GM21367 (cell line): ENCODE results near the gene HAUS7.

Experiments
- ATAC-seq: cut with Tn5 transposase; IDR thresholded peaks from one replicate; pipeline ENCODE4 v1.9.1; 2021; ENCODE audit not compliant: unreplicated experiment

The HAUS7 gene

DNA sequence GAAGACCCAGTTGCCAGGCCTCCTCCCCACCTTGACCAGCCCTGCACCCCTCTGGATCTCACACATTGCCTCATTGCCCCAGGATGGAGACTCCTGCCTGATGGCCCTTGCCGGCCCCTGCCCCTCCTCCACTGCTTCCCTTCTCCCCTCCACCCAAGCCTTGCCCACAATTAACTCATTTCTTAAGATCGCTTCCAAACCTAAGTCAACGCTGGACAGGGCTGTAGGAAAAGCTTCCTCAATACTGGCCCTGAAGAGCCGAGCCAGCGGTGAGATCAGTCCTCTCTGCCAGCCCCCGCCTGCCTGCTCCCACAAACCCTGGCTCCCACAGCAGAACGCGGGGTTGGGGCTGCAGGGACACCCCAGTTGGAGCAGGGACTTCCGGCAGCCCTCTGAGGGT, 7.5 kb upstream of the HAUS7 start:
- ATAC-seq, result no peak

DNA sequence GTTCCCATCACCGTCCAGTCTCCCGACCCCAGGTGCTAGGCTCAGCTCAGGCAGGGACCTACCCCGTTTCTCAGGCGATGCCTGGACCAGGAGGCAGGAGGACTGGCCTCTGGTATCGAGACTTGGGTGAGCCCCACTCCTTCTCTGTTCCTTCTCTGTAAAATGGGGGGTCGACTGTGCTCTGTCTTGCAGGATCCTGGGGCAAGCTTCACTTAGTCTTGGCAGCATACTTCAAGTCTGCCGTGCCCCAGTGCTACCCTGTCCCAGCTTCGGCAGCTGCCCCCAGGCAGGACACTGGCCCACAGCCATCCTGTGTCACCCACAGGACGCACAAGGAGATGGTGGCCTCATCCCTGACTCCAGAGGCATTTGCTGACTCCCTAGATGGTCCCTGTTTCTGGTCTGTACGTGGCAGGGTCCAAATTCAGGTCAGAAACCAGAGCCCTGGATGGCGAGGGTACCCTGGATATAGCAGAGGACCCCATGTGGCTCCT, 7.0 kb upstream of the HAUS7 start:
- ATAC-seq, result no peak

DNA sequence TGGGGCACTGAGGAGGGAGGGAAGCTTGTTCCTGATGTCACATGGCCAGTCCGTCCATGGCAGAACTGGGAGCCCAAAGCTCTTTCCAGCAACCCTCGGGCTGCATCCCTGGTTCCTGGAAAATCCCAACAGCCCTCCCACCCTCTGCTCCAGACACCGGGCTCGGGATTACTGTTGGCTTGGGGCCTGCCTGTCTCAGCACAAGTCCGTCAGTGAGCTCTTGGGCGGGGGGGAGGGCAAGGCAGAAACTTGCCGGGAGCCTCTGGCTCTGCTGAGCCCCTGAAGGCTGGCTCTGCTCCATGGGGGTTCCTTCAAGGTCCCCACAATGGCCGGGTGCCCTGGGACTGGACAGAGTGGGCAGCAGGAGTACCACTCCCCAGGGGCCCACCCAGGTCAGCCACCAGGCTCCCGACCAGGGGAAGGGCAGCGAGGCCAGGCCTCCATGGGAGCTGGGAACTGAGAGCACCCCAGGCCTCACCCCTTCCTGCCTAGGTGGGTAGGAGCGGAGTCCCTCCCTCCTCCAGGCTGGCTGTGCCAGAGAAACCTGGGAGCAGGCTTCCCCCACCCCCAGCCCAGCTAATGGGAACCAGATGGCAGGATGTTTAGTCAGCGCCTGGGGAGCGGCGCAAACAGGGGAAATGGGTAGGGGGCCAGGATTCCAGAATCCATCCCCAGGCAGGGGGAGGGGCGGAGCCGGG, 6.4 kb upstream of the HAUS7 start:
- ATAC-seq, result no peak

DNA sequence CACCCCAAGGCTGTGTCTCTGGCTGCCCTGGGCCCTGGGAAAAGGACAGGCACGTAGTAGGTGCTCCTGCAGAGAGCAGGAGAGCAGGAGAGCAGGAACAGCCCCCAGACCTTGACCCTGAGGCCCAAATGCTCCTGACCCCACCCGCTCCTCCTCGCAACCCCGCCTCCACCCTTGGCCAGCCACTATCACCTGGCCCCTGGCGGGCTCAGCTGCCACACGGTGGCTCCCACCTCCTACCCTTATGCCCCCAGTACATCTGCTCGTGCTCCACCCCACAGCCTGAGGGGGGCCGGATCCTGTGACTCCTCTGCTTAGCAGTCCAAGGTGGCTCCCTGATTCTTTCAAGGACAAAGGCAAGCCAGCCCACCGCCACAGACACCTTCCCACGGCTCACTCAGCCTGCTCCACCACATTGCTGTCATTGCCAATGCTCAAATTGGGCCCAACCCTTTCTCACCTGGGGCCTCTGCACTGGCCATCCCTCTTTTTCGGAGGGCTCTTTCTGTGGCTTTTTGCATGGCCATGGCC, 5.4 kb upstream of the HAUS7 start:
- no peak for ATAC-seq

- ATAC-seq, result no peak
Measured at GRCh38 chrX:153475271-153475670, 4.9 kb upstream of the HAUS7 start.

DNA sequence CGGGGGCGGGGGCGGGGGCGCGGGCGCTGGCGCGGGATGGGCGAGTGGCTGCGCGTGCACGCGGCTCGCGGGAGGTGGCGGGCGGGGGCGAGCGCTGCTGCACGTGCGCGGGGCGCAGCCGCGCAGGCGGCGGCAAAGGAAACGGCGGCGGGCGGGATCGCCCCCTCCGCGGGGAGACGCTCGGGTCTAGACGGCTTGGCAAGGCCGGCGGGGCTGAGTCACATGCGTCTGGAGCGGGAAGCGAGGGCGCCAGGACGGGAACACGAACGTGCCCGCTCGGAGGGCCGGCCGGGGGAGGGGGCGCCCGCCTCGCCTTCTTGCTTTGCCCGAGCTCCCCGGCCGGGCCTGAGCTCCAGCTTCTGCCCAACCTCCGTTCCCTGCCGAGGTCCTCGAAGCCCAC, 4.3 kb upstream of the HAUS7 start:
- no peak for ATAC-seq

DNA sequence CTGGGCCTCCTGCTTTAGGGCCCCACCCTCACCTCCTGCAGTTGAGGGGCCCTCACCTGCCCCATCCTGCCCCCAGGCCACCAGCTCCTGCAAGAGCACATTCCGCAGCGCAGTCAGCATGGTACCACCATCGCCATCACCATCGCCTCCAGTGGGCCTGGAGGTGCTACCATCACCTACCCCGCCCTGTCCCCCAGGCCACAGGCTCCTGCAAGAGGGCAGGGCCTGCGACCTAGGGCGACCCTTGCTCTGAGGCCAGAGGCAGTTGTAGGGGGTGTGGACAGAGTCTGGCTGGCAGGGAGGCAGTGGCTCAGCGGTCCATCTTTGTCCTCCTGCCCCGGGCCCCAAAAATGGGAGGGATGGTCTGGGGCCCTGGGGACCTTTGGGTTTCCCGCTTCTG, 3.9 kb upstream of the HAUS7 start:
- no peak for ATAC-seq

DNA sequence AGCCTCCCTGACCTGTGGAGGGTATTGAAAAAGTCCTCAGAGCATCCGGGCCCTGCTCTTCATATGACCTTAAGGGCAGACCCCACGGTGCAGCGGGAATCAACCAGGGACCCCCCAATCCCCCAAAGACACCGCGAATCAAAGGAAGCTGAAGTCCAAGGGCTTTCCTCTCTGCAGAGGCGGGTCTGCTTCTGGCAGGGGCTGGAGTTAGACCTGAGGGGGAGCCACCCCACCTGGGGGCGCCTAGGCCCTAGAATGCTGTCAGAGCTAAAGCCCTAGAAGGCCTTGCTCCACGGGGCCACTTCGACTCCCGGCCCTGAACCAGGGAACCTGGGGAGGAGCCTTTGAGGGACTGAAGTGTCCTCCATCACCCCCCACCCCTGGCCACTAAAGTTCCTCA, 2.8 kb upstream of the HAUS7 start:
- no peak for ATAC-seq

GRCh38 chrX:153471663-153472280, 1.4 kb upstream of the HAUS7 start:
- no peak for ATAC-seq

DNA sequence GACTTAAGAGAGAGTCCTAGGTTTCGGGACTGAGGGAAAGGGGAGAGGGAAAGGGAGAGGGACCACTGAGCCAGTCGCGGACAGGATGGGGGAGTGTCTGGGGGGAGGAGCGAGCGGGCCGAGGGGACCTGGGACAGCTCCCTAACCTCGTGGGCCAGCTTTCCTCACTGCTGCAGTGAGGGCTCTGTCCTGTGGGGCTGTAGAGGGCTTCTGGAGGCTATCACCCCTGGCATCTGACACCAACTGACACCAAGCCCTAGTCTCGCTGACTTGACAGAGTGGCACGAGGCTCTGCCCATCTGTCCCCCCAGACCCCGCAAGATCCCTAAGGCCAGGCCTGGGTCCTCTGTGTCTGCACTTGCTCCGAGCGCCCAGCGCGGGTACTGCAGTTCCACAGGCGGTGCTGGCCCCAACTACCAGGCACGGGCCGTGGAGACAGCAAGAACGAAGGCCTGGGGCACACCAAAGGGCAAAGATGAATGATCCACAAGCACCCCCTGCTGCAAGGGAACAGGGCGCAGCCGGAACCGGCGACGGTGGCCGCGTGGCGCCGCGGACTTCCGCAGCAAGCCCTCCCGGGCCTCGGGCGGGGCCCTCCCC, 465 bp downstream of the HAUS7 start:
- peak; percentile 34 for ATAC-seq

DNA sequence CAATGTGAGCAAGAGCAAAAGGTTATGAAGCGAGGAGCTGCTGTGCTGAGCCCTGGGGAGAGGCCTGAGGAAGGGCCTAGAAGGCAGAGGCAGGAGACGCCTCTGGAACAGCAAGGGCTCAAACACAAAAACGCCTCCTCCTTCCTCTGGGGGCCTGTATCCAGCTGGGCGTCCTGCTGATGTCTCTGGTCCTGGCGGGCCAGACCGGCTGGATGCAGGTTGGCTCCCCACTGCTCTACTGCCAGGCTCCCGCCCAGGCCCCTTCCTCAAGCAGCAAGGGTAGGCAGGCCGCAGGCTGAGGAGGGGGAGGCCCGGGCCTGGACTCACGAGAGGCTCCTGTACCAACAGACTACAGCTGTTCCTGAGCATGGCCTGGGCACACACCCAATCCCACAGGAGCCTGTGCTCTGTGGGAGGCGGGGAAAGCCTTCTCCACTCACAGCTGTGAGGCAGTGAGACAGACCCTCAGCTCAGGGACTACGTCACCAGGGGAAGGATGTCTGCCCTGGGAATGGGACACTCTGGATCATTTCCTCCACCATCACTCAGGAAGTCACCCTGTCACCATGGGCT, 2.3 kb downstream of the HAUS7 start:
- no peak for ATAC-seq

- ATAC-seq, result no peak
Measured at GRCh38 chrX:153465691-153466380, 4.5 kb downstream of the HAUS7 start.

DNA sequence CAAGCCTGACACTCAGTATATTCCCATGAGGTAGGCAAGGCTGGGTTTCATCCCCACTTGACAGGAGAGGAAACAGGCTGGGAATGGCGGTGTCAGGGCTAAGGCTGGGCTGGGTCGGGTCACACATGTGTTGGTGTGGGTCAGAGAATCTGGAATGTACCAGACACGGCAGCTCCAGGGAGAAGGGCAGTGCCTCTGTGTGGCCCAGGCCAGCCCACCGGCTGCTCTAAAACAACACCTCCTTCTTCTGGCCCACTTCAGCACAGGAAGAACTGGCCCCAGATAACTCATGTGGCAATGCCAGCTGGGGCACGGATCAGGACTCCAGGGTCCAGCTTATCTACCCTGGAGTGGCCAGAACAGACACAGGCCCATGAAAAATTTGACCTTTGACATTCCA, 6.3 kb downstream of the HAUS7 start:
- ATAC-seq, result no peak

DNA sequence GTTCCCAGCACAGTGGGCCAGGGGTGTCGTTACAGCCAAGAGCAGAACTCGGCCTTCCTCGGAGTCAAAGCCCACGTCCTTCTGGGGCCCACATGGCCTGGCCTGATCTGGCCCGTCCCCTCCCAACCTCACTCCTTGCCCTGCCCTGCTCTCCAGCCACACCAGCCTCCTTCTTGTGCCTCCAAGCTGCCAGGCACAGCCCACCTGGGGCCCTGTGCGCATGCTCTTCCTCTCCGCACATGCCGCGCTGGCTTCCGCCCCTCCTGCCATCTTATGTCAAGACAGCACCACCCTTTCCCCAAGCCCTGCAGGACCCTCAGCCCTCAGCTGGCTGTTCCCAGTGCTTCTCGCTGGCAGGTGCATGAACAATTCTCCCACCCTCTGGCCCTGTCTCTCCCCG, 6.8 kb downstream of the HAUS7 start:
- ATAC-seq, result no peak

GRCh38 chrX:153463031-153463430, 7.3 kb downstream of the HAUS7 start:
- no peak for ATAC-seq

DNA sequence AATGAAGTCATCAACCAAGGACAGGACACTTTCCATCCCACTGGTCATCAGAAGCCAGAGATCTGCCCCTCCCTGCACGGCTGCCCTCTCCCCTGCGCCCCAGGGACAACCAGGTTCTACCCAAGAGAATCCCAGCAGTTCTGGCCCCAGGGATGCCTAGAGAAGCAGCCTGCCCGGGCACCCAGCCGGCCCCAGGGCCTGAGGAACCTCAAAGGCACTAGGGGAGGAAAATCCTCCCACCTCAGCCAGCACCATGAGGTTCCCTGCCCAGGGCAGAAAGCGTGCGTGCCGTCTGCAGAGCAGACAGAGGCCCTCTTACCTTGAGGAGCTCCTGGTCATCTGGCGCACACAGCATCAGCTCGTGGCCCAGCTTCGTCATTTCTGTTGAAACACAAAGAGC, 8.1 kb downstream of the HAUS7 start:
- no peak for ATAC-seq

- no peak for ATAC-seq
Measured at GRCh38 chrX:153460826-153461225, 9.6 kb downstream of the HAUS7 start.

GRCh38 chrX:153459986-153460385, 10.4 kb downstream of the HAUS7 start:
- no peak for ATAC-seq

DNA sequence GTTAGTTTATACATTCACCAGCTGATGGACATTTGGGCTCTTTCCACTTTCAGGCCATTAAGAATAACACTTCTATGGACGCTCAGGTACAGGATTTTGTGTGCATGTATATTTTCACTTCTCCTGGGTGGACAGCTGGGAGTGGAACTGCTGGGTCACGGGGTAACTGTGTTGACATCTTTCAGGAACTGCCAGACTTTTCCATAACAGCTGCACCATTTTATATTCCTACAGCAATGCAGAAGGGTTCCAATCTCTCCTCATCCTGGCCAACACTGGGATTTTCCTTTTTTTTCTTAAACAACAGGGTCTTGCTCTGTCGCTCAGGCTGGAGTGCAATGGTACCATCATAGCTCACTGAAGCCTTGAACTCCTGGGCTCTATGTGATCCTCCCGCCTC, 11.9 kb downstream of the HAUS7 start:
- no peak for ATAC-seq

GRCh38 chrX:153457827-153458466, 12.4 kb downstream of the HAUS7 start:
- no peak for ATAC-seq
